Measurements from ENCODE around the gene SLC7A1.

SLC7A1 gene

GRCh38 chr13:29568731-29569130 is 26.8 kb downstream of the SLC7A1 start:
- peak overlapping the region; percentile 16 for H3K27ac ChIP-seq (ENCODE audit: low read depth, low read length, poor library complexity, severe bottlenecking)
- H3K4me2 ChIP-seq (ENCODE audit: low read length), result no peak overlapping the region; the same call in 1 of the 2 replicates
- no peak overlapping the region for H3K4me3 ChIP-seq (ENCODE audit: low read depth, low read length, poor library complexity, severe bottlenecking)
- 0 out of 2 replicates have a peak, but pooled peaks cover 10% of the 10 kb centered on the region for H3K36me3 ChIP-seq (ENCODE audit: insufficient read depth, low read length)
- no peaks in the 10 kb centered on the region; the same call in 1 of the 2 replicates for H3F3A ChIP-seq (ENCODE audit: insufficient read depth, low read length)
- H3K9me3 ChIP-seq (ENCODE audit: low read length), result no peaks in the 10 kb centered on the region
- H3K9ac ChIP-seq (ENCODE audit: low read length), result no peak overlapping the region
- H3K9me2 ChIP-seq (ENCODE audit: low read depth, low read length), result no peaks in the 10 kb centered on the region
- H3K27me3 ChIP-seq (ENCODE audit: insufficient read depth, low read length), result no peaks in the 10 kb centered on the region
- peaks cover 100% of the 10 kb centered on the region for H3K79me2 ChIP-seq (ENCODE audit: insufficient read depth, low read length)
- H4K20me1 ChIP-seq (ENCODE audit: insufficient read depth, low read length), result no peaks in the 10 kb centered on the region; the same call in 1 of the 2 replicates
- no peak overlapping the region for H2AFZ ChIP-seq (ENCODE audit: low read length)
- peaks cover 27% of the 10 kb centered on the region for H3K4me1 ChIP-seq (ENCODE audit: insufficient read depth, low read length, severe bottlenecking)
- TF ChIP-seq EZH2 (IDR thresholded peaks at IDR 0.05; ENCODE audit: borderline replicate concordance, low read length) (no peak), CTCF (IDR thresholded peaks at IDR 0.05; ENCODE audit: low read length) (no peak)

- TF ChIP-seq EZH2 (IDR thresholded peaks at IDR 0.05; ENCODE audit: borderline replicate concordance, low read length) (no peak), CTCF (IDR thresholded peaks at IDR 0.05; ENCODE audit: low read length) (no peak)
These were observed 28.1 kb downstream of the SLC7A1 start for GRCh38 chr13:29567411-29567810.

GRCh38 chr13:29566206-29566605 is 29.3 kb downstream of the SLC7A1 start:
- no peak overlapping the region for H3K4me3 ChIP-seq (ENCODE audit: low read depth, low read length, poor library complexity, severe bottlenecking)
- H3K4me2 ChIP-seq (ENCODE audit: low read length), result no peak overlapping the region
- 0 out of 2 replicates have a peak, but pooled peaks cover 10% of the 10 kb centered on the region for H3K36me3 ChIP-seq (ENCODE audit: insufficient read depth, low read length)
- H3K27ac ChIP-seq (ENCODE audit: low read depth, low read length, poor library complexity, severe bottlenecking), result no peak overlapping the region
- H3K4me1 ChIP-seq (ENCODE audit: insufficient read depth, low read length, severe bottlenecking), result peaks cover 20% of the 10 kb centered on the region
- H3F3A ChIP-seq (ENCODE audit: insufficient read depth, low read length), result no peaks in the 10 kb centered on the region; the same call in 1 of the 2 replicates
- no peak overlapping the region for H3K9ac ChIP-seq (ENCODE audit: low read length)
- no peaks in the 10 kb centered on the region; the same call in 1 of the 2 replicates for H4K20me1 ChIP-seq (ENCODE audit: insufficient read depth, low read length)
- TF ChIP-seq CTCF (IDR thresholded peaks at IDR 0.05; ENCODE audit: low read length) (no peak), EZH2 (IDR thresholded peaks at IDR 0.05; ENCODE audit: borderline replicate concordance, low read length) (no peak)
- H3K9me3 ChIP-seq (ENCODE audit: low read length), result no peaks in the 10 kb centered on the region
- H3K9me2 ChIP-seq (ENCODE audit: low read depth, low read length), result no peaks in the 10 kb centered on the region
- H3K79me2 ChIP-seq (ENCODE audit: insufficient read depth, low read length), result peaks cover 98% of the 10 kb centered on the region
- H2AFZ ChIP-seq (ENCODE audit: low read length), result no peak overlapping the region
- H3K27me3 ChIP-seq (ENCODE audit: insufficient read depth, low read length), result no peaks in the 10 kb centered on the region

More at GRCh38 chr13:29567411-29567810, 28.1 kb downstream of the SLC7A1 start:
- Histone ChIP-seq H3K79me2 (ENCODE audit: insufficient read depth, low read length) (peaks cover 98% of the 10 kb centered on the region), H3K9me2 (ENCODE audit: low read depth, low read length) (no peaks in the 10 kb centered on the region), H3K4me1 (ENCODE audit: insufficient read depth, low read length, severe bottlenecking) (peaks cover 20% of the 10 kb centered on the region), H3K27me3 (ENCODE audit: insufficient read depth, low read length) (no peaks in the 10 kb centered on the region), H2AFZ (ENCODE audit: low read length) (no peak overlapping the region), H3K4me3 (ENCODE audit: low read depth, low read length, poor library complexity, severe bottlenecking) (no peak overlapping the region), H3K4me2 (ENCODE audit: low read length) (no peak overlapping the region), H3K27ac (ENCODE audit: low read depth, low read length, poor library complexity, severe bottlenecking) (no peak overlapping the region), H3K9ac (ENCODE audit: low read length) (no peak overlapping the region), H3K9me3 (ENCODE audit: low read length) (no peaks in the 10 kb centered on the region), H3F3A (ENCODE audit: insufficient read depth, low read length) (no peaks in the 10 kb centered on the region; the same call in 1 of the 2 replicates), H3K36me3 (ENCODE audit: insufficient read depth, low read length) (0 out of 2 replicates have a peak, but pooled peaks cover 10% of the 10 kb centered on the region), H4K20me1 (ENCODE audit: insufficient read depth, low read length) (no peaks in the 10 kb centered on the region; the same call in 1 of the 2 replicates)
